Mesenchymal stem cell (in vitro differentiated cells and primary cell): Measurements from ENCODE around the gene COPB1.

ENCODE experiments used
- DNase-seq: peaks from one replicate; pipeline ENCODE4 v3.0.0-alpha.2; 2013
- H2AFZ ChIP-seq: one replicate; pipeline ENCODE4 v1.6.1; 2013; ENCODE audit warnings: low read depth, mild to moderate bottlenecking, control low read depth, inconsistent platforms, low read length, moderate library complexity
- H2AK5ac ChIP-seq: 2 replicates; pipeline ENCODE4 v1.6.1; 2013; ENCODE audit warnings: low read length, moderate library complexity, mild to moderate bottlenecking, inconsistent platforms; ENCODE audit not compliant: severe bottlenecking
- H2BK120ac ChIP-seq: one replicate; pipeline ENCODE4 v1.6.1; 2013; ENCODE audit warnings: low read depth, mild to moderate bottlenecking, inconsistent platforms, low read length, moderate library complexity
- H2BK12ac ChIP-seq, 2 experiments: one replicate each; pipeline ENCODE4 v1.6.1; 2013; ENCODE audit warnings: inconsistent platforms in 2 of 2, low read length in 2 of 2, mild to moderate bottlenecking in 2 of 2, moderate library complexity in 2 of 2, control low read depth in 1 of 2
- H2BK15ac ChIP-seq: one replicate; pipeline ENCODE4 v1.6.1; 2013; ENCODE audit warnings: mild to moderate bottlenecking, low read depth, inconsistent platforms; ENCODE audit not compliant: poor library complexity, severe bottlenecking
- H2BK5ac ChIP-seq: 2 replicates; pipeline ENCODE4 v1.6.1; 2013; ENCODE audit warnings: low read depth, mild to moderate bottlenecking, low read length, control low read depth, inconsistent platforms; ENCODE audit not compliant: poor library complexity, severe bottlenecking
- H3K14ac ChIP-seq, 2 experiments: one replicate each; pipeline ENCODE4 v1.6.1; 2013; ENCODE audit warnings: inconsistent platforms in 2 of 2, low read length in 2 of 2, control low read depth in 1 of 2, mild to moderate bottlenecking in 1 of 2, moderate library complexity in 1 of 2
- H3K18ac ChIP-seq, 2 experiments: one replicate each; pipeline ENCODE4 v1.6.1; 2013; ENCODE audit warnings: inconsistent platforms in 2 of 2, low read length in 2 of 2, control low read depth in 1 of 2, low read depth in 1 of 2, mild to moderate bottlenecking in 1 of 2
- H3K23ac ChIP-seq, 2 experiments: one replicate each; pipeline ENCODE4 v1.6.1; 2013; ENCODE audit warnings: inconsistent platforms in 2 of 2, low read length in 2 of 2, mild to moderate bottlenecking in 2 of 2, moderate library complexity in 2 of 2, control low read depth in 1 of 2
- H3K27ac ChIP-seq: 2 replicates; pipeline ENCODE4 v1.5.1; 2013; ENCODE audit warnings: mild to moderate bottlenecking, moderate library complexity, low read length, control low read depth, inconsistent platforms; ENCODE audit not compliant: poor library complexity, severe bottlenecking
- H3K27me3 ChIP-seq, 2 experiments: 2 replicates each; pipeline versions ENCODE4 v1.6.1 to v1.7.0; 2013; ENCODE audit warnings: low read length in 2 of 2, mild to moderate bottlenecking in 2 of 2, moderate library complexity in 2 of 2, control low read depth in 1 of 2, inconsistent platforms in 1 of 2; ENCODE audit not compliant: control insufficient read depth in 1 of 2, insufficient read depth in 1 of 2
- H3K36me3 ChIP-seq, 2 experiments: 2 replicates each; pipeline versions ENCODE4 v1.6.1 to v1.7.0; 2013; ENCODE audit warnings: low read length in 2 of 2, control low read depth in 1 of 2, inconsistent platforms in 1 of 2, low read depth in 1 of 2, mild to moderate bottlenecking in 1 of 2; ENCODE audit not compliant: insufficient read depth in 2 of 2, control insufficient read depth in 1 of 2
- H3K4ac ChIP-seq, 2 experiments: one replicate each; pipeline ENCODE4 v1.6.1; 2013; ENCODE audit warnings: inconsistent platforms in 2 of 2, low read length in 2 of 2, mild to moderate bottlenecking in 2 of 2, moderate library complexity in 2 of 2, control low read depth in 1 of 2, low read depth in 1 of 2
- H3K4me1 ChIP-seq: 2 replicates; pipeline ENCODE4 v1.6.1; 2013; ENCODE audit warnings: low read depth, low read length, control low read depth; ENCODE audit not compliant: control insufficient read depth, insufficient read depth
- H3K4me2 ChIP-seq: 2 replicates; pipeline ENCODE4 v1.6.1; 2013; ENCODE audit warnings: low read length, mild to moderate bottlenecking, inconsistent platforms; ENCODE audit not compliant: poor library complexity, severe bottlenecking
- H3K4me3 ChIP-seq, 2 experiments: 2 replicates each; pipeline versions ENCODE4 v1.5.1 to v1.7.0; 2013; ENCODE audit warnings: low read length in 2 of 2, mild to moderate bottlenecking in 2 of 2, control low read depth in 1 of 2, low read depth in 1 of 2; ENCODE audit not compliant: insufficient read depth in 1 of 2
- H3K79me1 ChIP-seq: replicated peaks from 2 replicates; pipeline ENCODE4 v1.6.1; 2013; ENCODE audit warnings: mild to moderate bottlenecking, control low read depth, low read length, inconsistent platforms; ENCODE audit not compliant: poor library complexity, severe bottlenecking
- H3K9ac ChIP-seq: 2 replicates; pipeline ENCODE4 v1.7.0; 2013; ENCODE audit warnings: mild to moderate bottlenecking, low read length, moderate library complexity
- H3K9me3 ChIP-seq: 2 replicates; pipeline ENCODE4 v1.7.0; 2013; ENCODE audit warnings: mild to moderate bottlenecking, low read length; ENCODE audit not compliant: control insufficient read depth
- H4K8ac ChIP-seq: one replicate; pipeline ENCODE4 v1.6.1; 2013; ENCODE audit warnings: inconsistent platforms, mild to moderate bottlenecking, low read length, moderate library complexity
- H4K91ac ChIP-seq: one replicate; pipeline ENCODE4 v1.6.1; 2013; ENCODE audit warnings: mild to moderate bottlenecking, low read length, inconsistent platforms
- WGBS: methylation state at CpG from one replicate; pipeline ENCODE4 v1.1.7; 2013; ENCODE audit warnings: mixed read lengths; 5-methylcytosine and 5-hydroxymethylcytosine counted together

COPB1 gene

GRCh38 chr11:14539982-14540421 is 40.4 kb upstream of the COPB1 start:
- H3K4me2 ChIP-seq: peak overlapping the region; percentile 16
- H3K27me3 ChIP-seq: no peaks in the 10 kb centered on the region
- no peaks in the 10 kb centered on the region for H3K36me3 ChIP-seq
- no peak overlapping the region for H2AFZ ChIP-seq
- DNase-seq: no peak
- no peak overlapping the region for H2BK15ac ChIP-seq
- H3K9ac ChIP-seq: peak overlapping the region; percentile 33
- H2BK5ac ChIP-seq: no peak overlapping the region
- 90% methylated on average over 4 of the region's 4 CpGs for WGBS
- no peak overlapping the region for H2BK120ac ChIP-seq
- H4K91ac ChIP-seq: no peak overlapping the region
- no peak overlapping the region for H2BK12ac ChIP-seq
- no peak overlapping the region for H3K4me3 ChIP-seq
- H4K8ac ChIP-seq: peak overlapping the region; percentile 2
- no peak overlapping the region for H3K23ac ChIP-seq
- H3K79me1 ChIP-seq: no peaks in the 10 kb centered on the region
- no peak overlapping the region for H3K4ac ChIP-seq
- H3K27ac ChIP-seq: no peak overlapping the region
- no peaks in the 10 kb centered on the region for H3K9me3 ChIP-seq
- no peak overlapping the region for H3K14ac ChIP-seq
- peaks cover 4% of the 10 kb centered on the region for H3K4me1 ChIP-seq
- no peak overlapping the region for H2AK5ac ChIP-seq
- no peak overlapping the region for H3K18ac ChIP-seq

- Histone ChIP-seq H3K18ac (no peak overlapping the region), H3K27ac (no peak overlapping the region), H3K4ac (no peak overlapping the region), H3K23ac (no peak overlapping the region), H3K14ac (no peak overlapping the region), H3K27me3 (no peaks in the 10 kb centered on the region), H3K4me1 (peaks cover 4% of the 10 kb centered on the region), H2BK120ac (no peak overlapping the region), H2BK5ac (no peak overlapping the region), H2BK12ac (no peak overlapping the region), H2AFZ (no peak overlapping the region), H2BK15ac (no peak overlapping the region), H3K9ac (no peak overlapping the region), H3K9me3 (no peaks in the 10 kb centered on the region), H4K91ac (no peak overlapping the region), H2AK5ac (no peak overlapping the region), H3K4me2 (no peak overlapping the region), H4K8ac (no peak overlapping the region), H3K4me3 (no peak overlapping the region), H3K79me1 (no peaks in the 10 kb centered on the region), H3K36me3 (no peaks in the 10 kb centered on the region)
- no peak for DNase-seq
- no CpG with 5 or more reads among the region's 3 CpGs for WGBS
Measured at GRCh38 chr11:14538926-14539554, 39.4 kb upstream of the COPB1 start.

GRCh38 chr11:14538271-14538925 is 38.8 kb upstream of the COPB1 start:
- Histone ChIP-seq H2AK5ac (no peak overlapping the region), H2AFZ (no peak overlapping the region)

GRCh38 chr11:14537134-14537599 is 37.6 kb upstream of the COPB1 start:
- no peak overlapping the region for H3K18ac ChIP-seq

More at GRCh38 chr11:14538271-14538925, 38.8 kb upstream of the COPB1 start:
- Histone ChIP-seq H3K4me3 (no peak overlapping the region), H4K91ac (no peak overlapping the region), H4K8ac (no peak overlapping the region), H3K9me3 (no peaks in the 10 kb centered on the region), H3K27me3 (no peaks in the 10 kb centered on the region), H3K9ac (peak overlapping the region; percentile 32), H2BK12ac (no peak overlapping the region), H3K36me3 (no peaks in the 10 kb centered on the region), H2BK15ac (no peak overlapping the region), H3K79me1 (no peaks in the 10 kb centered on the region), H3K18ac (no peak overlapping the region), H3K4ac (no peak overlapping the region), H3K4me2 (no peak overlapping the region), H2BK5ac (no peak overlapping the region), H3K4me1 (peaks cover 4% of the 10 kb centered on the region), H3K27ac (no peak overlapping the region), H3K23ac (no peak overlapping the region), H3K14ac (no peak overlapping the region), H2BK120ac (no peak overlapping the region)
- WGBS: 85% methylated on average over 3 of the region's 6 CpGs
- DNase-seq: no peak

More at GRCh38 chr11:14537134-14537599, 37.6 kb upstream of the COPB1 start:
- Histone ChIP-seq H4K8ac (no peak overlapping the region), H3K23ac (no peak overlapping the region), H3K14ac (no peak overlapping the region), H4K91ac (no peak overlapping the region), H3K9me3 (no peaks in the 10 kb centered on the region), H3K4me3 (no peak overlapping the region), H2BK120ac (no peak overlapping the region), H3K4me2 (no peak overlapping the region), H3K4me1 (peaks cover 4% of the 10 kb centered on the region), H2BK12ac (no peak overlapping the region), H2BK5ac (no peak overlapping the region), H3K36me3 (no peaks in the 10 kb centered on the region), H3K79me1 (no peaks in the 10 kb centered on the region), H3K27me3 (no peaks in the 10 kb centered on the region), H3K9ac (no peak overlapping the region), H2AK5ac (no peak overlapping the region), H3K4ac (no peak overlapping the region), H2AFZ (no peak overlapping the region), H2BK15ac (no peak overlapping the region), H3K27ac (no peak overlapping the region)
- WGBS: 0% methylated on average over 3 of the region's 5 CpGs
- peak; percentile 48 for DNase-seq
